Endothelial cell of coronary artery (primary cell): Measurements from ENCODE around the gene TMEM240. TPM values are rescaled to one million over a fixed set of nuclear protein-coding genes. Genes with fewer than 3 reads are reported as not detected.

Experiments used
- total RNA-seq: library from RNA; depleted of rRNA; stranded (reverse); fragments of >200 nt; gene quantifications from 2 replicates; pipeline ENCODE4 v1.2.3, GENCODE V29; 2014

TMEM240 gene
- 2.8 and 3.1 TPM in 2 replicates for total RNA-seq

GRCh38 chr1:1540090-1540817, at the start of gene TMEM240:
Gene TMEM240, minus strand, starts transcription at chr1:1540624. Its CDS starts 278 bp downstream, at chr1:1540346.

GRCh38 chr1:1574721-1575537, 34.5 kb upstream of the TMEM240 start, which contains the start of gene SSU72:
Gene SSU72, minus strand, starts transcription at chr1:1574863. Its CDS starts 306 bp downstream, at chr1:1574557.

GRCh38 chr1:1511533-1512285, 28.7 kb downstream of the TMEM240 start, which contains the start of gene ATAD3A:
Gene ATAD3A, plus strand, starts transcription at chr1:1512162. Its CDS starts 107 bp downstream, at chr1:1512269.

Other genes starting within 250 kb of the TMEM240 start
- gene ACAP3, start 232.7 kb downstream of the TMEM240 start, total RNA-seq, result 22.7 and 37.0 TPM in 2 replicates
- gene PUSL1, start 232.0 kb downstream of the TMEM240 start, total RNA-seq, result 12.5 and 13.0 TPM in 2 replicates
- gene INTS11, start 216.0 kb downstream of the TMEM240 start, total RNA-seq, result 71.9 and 89.6 TPM in 2 replicates
- gene CPTP, start 215.8 kb downstream of the TMEM240 start, total RNA-seq, result 11.4 and 11.6 TPM in 2 replicates
- 0.18 and 0.19 TPM in 2 replicates for gene TAS1R3, start 209.3 kb downstream of the TMEM240 start, total RNA-seq
- gene DVL1, start 191.2 kb downstream of the TMEM240 start, total RNA-seq, result 41.9 and 101 TPM in 2 replicates
- gene MXRA8, start 182.1 kb downstream of the TMEM240 start, total RNA-seq, result 0.63 and 6.3 TPM in 2 replicates
- 91.8 and 109 TPM in 2 replicates for gene AURKAIP1, start 165.4 kb downstream of the TMEM240 start, total RNA-seq
- gene CCNL2, start 141.3 kb downstream of the TMEM240 start, total RNA-seq, result 80.2 and 143 TPM in 2 replicates
- gene MRPL20, start 133.3 kb downstream of the TMEM240 start, total RNA-seq, result 103 and 128 TPM in 2 replicates
- gene ANKRD65, start 119.3 kb downstream of the TMEM240 start, total RNA-seq, result under 0.01 and 0.09 TPM in 2 replicates
- 4.4 and 11.1 TPM in 2 replicates for gene VWA1, start 104.9 kb downstream of the TMEM240 start, total RNA-seq
- gene ATAD3C, start 90.9 kb downstream of the TMEM240 start, total RNA-seq, result under 0.01 TPM in 1 of 2 replicates, not detected in the other
- 16.4 and 26.7 TPM in 2 replicates for gene ATAD3B, start 68.9 kb downstream of the TMEM240 start, total RNA-seq
- gene ATAD3A, start 28.5 kb downstream of the TMEM240 start, total RNA-seq, result 38.3 and 56.9 TPM in 2 replicates
- gene SSU72, start 34.2 kb upstream of the TMEM240 start, total RNA-seq, result 55.5 and 64.9 TPM in 2 replicates
- 0.47 and 0.54 TPM in 2 replicates for gene FNDC10, start 59.5 kb upstream of the TMEM240 start, total RNA-seq
- 36.3 and 77.5 TPM in 2 replicates for gene MIB2, start 74.9 kb upstream of the TMEM240 start, total RNA-seq
- 1.1 and 2.8 TPM in 2 replicates for gene MMP23B, start 91.5 kb upstream of the TMEM240 start, total RNA-seq
- gene CDK11B, start 118.4 kb upstream of the TMEM240 start, total RNA-seq, result 9.0 and 9.3 TPM in 2 replicates
- gene SLC35E2B, start 152.2 kb upstream of the TMEM240 start, total RNA-seq, result 21.7 and 24.3 TPM in 2 replicates
- gene CDK11A, start 183.7 kb upstream of the TMEM240 start, total RNA-seq, result 12.3 and 16.8 TPM in 2 replicates
- 37.9 and 45.6 TPM in 2 replicates for gene NADK, start 237.8 kb upstream of the TMEM240 start, total RNA-seq